Gastroesophageal sphincter (tissue), 4 donors: ENCODE measurements around the gene PODXL2. TPM values are rescaled to one million over a fixed set of nuclear protein-coding genes. Genes with fewer than 3 reads are reported as not detected.

Experiments
- ATAC-seq: fragments of 150-250 bp; one replicate; pipeline ENCODE4 v1.9.1; 2016; ENCODE audit warnings: mild to moderate bottlenecking, moderate library complexity
- H3K27ac ChIP-seq, 4 donors: fragments of 200-600 bp; sonication (generic) in 3 of 4; 1 replicate in 3 of 4; 2 replicates in 1 of 4; pipeline ENCODE4 v1.5.1; 2016 to 2019
- H3K27me3 ChIP-seq: fragments of 200-600 bp; sonication (generic); one replicate; pipeline ENCODE4 v1.5.1; 2019
- H3K36me3 ChIP-seq, 2 donors: fragments of 200-600 bp; sonication (generic); one replicate each; pipeline ENCODE4 v1.5.1; 2019; ENCODE audit warnings: control low read depth in 1 of 2
- H3K4me1 ChIP-seq, 3 donors: fragments of 200-600 bp; sonication (generic); 1 replicate in 2 of 3; 2 replicates in 1 of 3; pipeline ENCODE4 v1.5.1; 2016 to 2019; ENCODE audit warnings: control low read depth in 2 of 3
- H3K4me3 ChIP-seq, 2 donors: fragments of 200-600 bp; sonication (generic); one replicate each; pipeline ENCODE4 v1.5.1; 2019; ENCODE audit warnings: mild to moderate bottlenecking in 1 of 2, moderate library complexity in 1 of 2
- H3K9me3 ChIP-seq, 3 donors: fragments of 200-600 bp; sonication (generic); one replicate each; pipeline ENCODE4 v1.5.1; 2017 to 2019; ENCODE audit warnings: control low read depth in 2 of 3
- CTCF ChIP-seq, 4 experiments: fragments of 200-600 bp in 2 of 4; fragments of 450-650 bp in 2 of 4; sonication (generic) in 1 of 4; IDR thresholded peaks; one replicate each; pipeline ENCODE4 v1.5.1; 2017 to 2019; ENCODE audit warnings: antibody characterized with exemption in 4 of 4, mild to moderate bottlenecking in 2 of 4, moderate library complexity in 2 of 4
- EP300 ChIP-seq: sonication (generic); formaldehyde crosslinking; IDR thresholded peaks from one replicate; pipeline ENCODE4 v1.6.1; 2017; ENCODE audit warnings: antibody characterized with exemption, mild to moderate bottlenecking
- POLR2A ChIP-seq, 2 donors: fragments of 450-650 bp; IDR thresholded peaks; one replicate each; pipeline ENCODE4 v1.6.1; 2017; ENCODE audit warnings: antibody characterized with exemption in 2 of 2, mild to moderate bottlenecking in 2 of 2, moderate library complexity in 1 of 2
- POLR2AphosphoS5 ChIP-seq: sonication (generic); formaldehyde crosslinking; IDR thresholded peaks from one replicate; pipeline ENCODE4 v1.6.1; 2017; ENCODE audit warnings: antibody characterized with exemption
- WGBS, 2 donors: methylation state at CpG; one replicate each; pipeline ENCODE4 v1.1.5; 2018; ENCODE audit warnings: low coverage in 1 of 2; 5-methylcytosine and 5-hydroxymethylcytosine counted together
- total RNA-seq, 4 donors: library from RNA; depleted of rRNA; stranded (reverse); fragments of >200 nt; gene quantifications; one replicate each; pipeline ENCODE4 v1.1.0, GENCODE V29; 2016

Gene PODXL2
- total RNA-seq, 4 donors from 2014 or later = 1.9 to 2.8 (median 2.3) TPM

DNA sequence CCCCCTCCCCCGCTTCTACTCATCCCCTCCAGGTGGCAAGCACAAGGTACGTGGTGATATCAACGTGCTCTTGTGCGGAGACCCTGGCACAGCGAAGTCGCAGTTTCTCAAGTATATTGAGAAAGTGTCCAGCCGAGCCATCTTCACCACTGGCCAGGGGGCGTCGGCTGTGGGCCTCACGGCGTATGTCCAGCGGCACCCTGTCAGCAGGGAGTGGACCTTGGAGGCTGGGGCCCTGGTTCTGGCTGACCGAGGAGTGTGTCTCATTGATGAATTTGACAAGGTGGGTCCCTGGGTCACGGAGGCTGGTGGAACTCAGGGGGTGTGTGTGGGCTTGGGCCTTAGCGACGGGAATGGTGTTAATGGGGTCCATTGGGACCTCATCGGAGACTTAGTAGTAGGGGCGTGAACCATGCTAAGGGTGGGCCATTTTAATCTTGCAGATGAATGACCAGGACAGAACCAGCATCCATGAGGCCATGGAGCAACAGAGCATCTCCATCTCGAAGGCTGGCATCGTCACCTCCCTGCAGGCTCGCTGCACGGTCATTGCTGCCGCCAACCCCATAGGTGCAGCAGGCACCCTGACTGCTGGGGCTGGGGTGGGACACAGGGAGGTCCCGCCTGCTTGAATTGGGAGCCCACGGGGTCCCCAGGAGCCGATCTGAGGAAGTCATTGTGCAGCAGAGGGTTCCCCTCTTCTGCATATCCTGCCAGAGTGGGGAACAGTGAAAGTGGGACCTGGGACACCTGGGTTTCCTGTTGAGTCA lies 12.0 kb upstream of the PODXL2 start:
- 100% methylated on average over 2 to 9 of the region's 26 CpGs for WGBS, 2 donors

DNA sequence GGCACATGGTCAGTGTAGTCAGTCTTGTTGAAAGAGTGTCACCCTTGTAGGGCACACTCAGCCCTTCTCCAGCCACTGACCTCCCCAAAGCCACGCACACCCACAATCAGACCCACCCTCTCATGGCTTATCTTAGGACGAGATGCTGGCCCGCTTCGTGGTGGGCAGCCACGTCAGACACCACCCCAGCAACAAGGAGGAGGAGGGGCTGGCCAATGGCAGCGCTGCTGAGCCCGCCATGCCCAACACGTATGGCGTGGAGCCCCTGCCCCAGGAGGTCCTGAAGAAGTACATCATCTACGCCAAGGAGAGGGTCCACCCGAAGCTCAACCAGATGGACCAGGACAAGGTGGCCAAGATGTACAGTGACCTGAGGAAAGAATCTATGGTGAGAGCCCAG lies 10.1 kb upstream of the PODXL2 start:
- Histone ChIP-seq H3K4me1 (no peaks in the 10 kb centered on the region), H3K27me3 (no peaks in the 10 kb centered on the region), H3K9me3 (no peaks in the 10 kb centered on the region), H3K4me3 (no peak overlapping the region), H3K27ac (no peak overlapping the region), H3K36me3 (peaks cover 0 to 68% of the 10 kb centered on the region in 2 donors)
- no CpG with 5 or more reads among the region's 11 CpGs for WGBS, 2 donors
- no peak for TF ChIP-seq EP300
- TF ChIP-seq POLR2A (IDR thresholded peaks at IDR 0.05) = no peak
- TF ChIP-seq CTCF (IDR thresholded peaks at IDR 0.05) = no peak
- TF ChIP-seq POLR2AphosphoS5 = no peak
- ATAC-seq = no peak

More for the DNA sequence above, 12.0 kb upstream of the PODXL2 start:
- no peaks in the 10 kb centered on the region for H3K27me3 ChIP-seq
- no peak overlapping the region for H3K4me3 ChIP-seq
- peaks cover 0 to 67% of the 10 kb centered on the region in 2 donors for H3K36me3 ChIP-seq
- H3K4me1 ChIP-seq = no peaks in the 10 kb centered on the region
- no peak overlapping the region for H3K27ac ChIP-seq
- no peak for ATAC-seq
- TF ChIP-seq POLR2A (IDR thresholded peaks at IDR 0.05) = no peak
- TF ChIP-seq CTCF (IDR thresholded peaks at IDR 0.05) = no peak
- TF ChIP-seq POLR2AphosphoS5 = no peak
- no peak for TF ChIP-seq EP300
- no peaks in the 10 kb centered on the region for H3K9me3 ChIP-seq

DNA sequence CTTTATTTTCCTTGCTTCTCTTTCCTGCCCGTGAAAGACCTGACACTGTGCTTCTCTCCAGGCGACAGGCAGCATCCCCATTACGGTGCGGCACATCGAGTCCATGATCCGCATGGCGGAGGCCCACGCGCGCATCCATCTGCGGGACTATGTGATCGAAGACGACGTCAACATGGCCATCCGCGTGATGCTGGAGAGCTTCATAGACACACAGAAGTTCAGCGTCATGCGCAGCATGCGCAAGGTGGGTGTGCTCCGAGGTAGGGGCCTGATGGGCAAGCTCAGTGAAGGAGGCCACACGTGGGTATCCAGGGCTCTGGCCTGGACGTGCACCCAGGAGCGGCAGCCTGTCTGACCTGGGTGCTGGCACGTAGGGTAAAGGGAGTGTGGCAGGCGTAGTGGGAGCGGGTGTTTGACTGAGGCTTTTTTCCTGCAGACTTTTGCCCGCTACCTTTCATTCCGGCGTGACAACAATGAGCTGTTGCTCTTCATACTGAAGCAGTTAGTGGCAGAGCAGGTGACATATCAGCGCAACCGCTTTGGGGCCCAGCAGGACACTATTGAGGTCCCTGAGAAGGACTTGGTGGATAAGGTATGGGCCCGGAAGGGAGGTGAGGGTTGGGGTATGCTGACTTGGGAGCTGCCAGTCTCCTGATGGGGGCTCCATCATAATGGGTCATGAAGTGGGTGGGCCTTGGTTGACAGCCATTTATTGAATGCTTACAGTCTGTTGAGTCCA lies 8.2 kb upstream of the PODXL2 start:
- Histone ChIP-seq H3K27ac (no peak overlapping the region), H3K4me1 (no peaks in the 10 kb centered on the region), H3K27me3 (no peaks in the 10 kb centered on the region), H3K36me3 (peaks cover 0 to 62% of the 10 kb centered on the region in 2 donors), H3K9me3 (no peaks in the 10 kb centered on the region), H3K4me3 (no peak overlapping the region)
- no peak for TF ChIP-seq EP300
- no peak for TF ChIP-seq CTCF (IDR thresholded peaks at IDR 0.05)
- TF ChIP-seq POLR2AphosphoS5 = no peak
- no peak for TF ChIP-seq POLR2A (IDR thresholded peaks at IDR 0.05)
- 95 to 100% methylated on average over 1 to 8 of the region's 32 CpGs for WGBS, 2 donors
- no peak for ATAC-seq

DNA sequence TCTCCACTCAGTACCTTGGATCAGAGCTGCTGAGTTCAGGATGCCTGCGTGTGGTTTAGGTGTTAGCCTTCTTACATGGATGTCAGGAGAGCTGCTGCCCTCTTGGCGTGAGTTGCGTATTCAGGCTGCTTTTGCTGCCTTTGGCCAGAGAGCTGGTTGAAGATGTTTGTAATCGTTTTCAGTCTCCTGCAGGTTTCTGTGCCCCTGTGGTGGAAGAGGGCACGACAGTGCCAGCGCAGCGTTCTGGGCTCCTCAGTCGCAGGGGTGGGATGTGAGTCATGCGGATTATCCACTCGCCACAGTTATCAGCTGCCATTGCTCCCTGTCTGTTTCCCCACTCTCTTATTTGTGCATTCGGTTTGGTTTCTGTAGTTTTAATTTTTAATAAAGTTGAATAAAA lies 7.0 kb upstream of the PODXL2 start:
- H3K27me3 ChIP-seq = no peaks in the 10 kb centered on the region
- ATAC-seq = no peak
- H3K4me3 ChIP-seq = no peak overlapping the region
- no peaks in the 10 kb centered on the region for H3K4me1 ChIP-seq
- H3K9me3 ChIP-seq = no peaks in the 10 kb centered on the region
- peaks cover 0 to 50% of the 10 kb centered on the region in 2 donors for H3K36me3 ChIP-seq
- no peak overlapping the region for H3K27ac ChIP-seq
- 84 to 95% methylated on average over 4 to 5 of the region's 11 CpGs for WGBS, 2 donors
- TF ChIP-seq POLR2AphosphoS5 = no peak
- TF ChIP-seq CTCF (IDR thresholded peaks at IDR 0.05) = no peak
- TF ChIP-seq POLR2A (IDR thresholded peaks at IDR 0.05) = no peak
- TF ChIP-seq EP300 = no peak
